IPS-NIHi7 (cell line): ENCODE data around the gene TES.
"Not testable (repeated sequence)": the region's sequence is repeated elsewhere in the genome, so short reads cannot be mapped to it uniquely, and the experiment has no call there.

ENCODE experiments used
- DNase-seq: peaks from one replicate; pipeline ENCODE4 v3.0.0; 2012; ENCODE audit warnings: mixed read lengths; ENCODE audit errors: extremely low spot score

Gene TES, protein sequence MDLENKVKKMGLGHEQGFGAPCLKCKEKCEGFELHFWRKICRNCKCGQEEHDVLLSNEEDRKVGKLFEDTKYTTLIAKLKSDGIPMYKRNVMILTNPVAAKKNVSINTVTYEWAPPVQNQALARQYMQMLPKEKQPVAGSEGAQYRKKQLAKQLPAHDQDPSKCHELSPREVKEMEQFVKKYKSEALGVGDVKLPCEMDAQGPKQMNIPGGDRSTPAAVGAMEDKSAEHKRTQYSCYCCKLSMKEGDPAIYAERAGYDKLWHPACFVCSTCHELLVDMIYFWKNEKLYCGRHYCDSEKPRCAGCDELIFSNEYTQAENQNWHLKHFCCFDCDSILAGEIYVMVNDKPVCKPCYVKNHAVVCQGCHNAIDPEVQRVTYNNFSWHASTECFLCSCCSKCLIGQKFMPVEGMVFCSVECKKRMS

GRCh38 chr7:116210345-116211005 is at the start of gene TES:
TES (plus strand) TSS chr7:116210539; CDS start chr7:116210708, 169 bp downstream.
- DNase-seq: peak; percentile 93

GRCh38 chr7:116161728-116162127 is 48.6 kb upstream of the TES start:
- peak; percentile 56 for DNase-seq

GRCh38 chr7:116162254-116162653 is 48.1 kb upstream of the TES start:
- no peak for DNase-seq

- DNase-seq: no peak
These were observed 47.3 kb upstream of the TES start for GRCh38 chr7:116162992-116163391.

DNA sequence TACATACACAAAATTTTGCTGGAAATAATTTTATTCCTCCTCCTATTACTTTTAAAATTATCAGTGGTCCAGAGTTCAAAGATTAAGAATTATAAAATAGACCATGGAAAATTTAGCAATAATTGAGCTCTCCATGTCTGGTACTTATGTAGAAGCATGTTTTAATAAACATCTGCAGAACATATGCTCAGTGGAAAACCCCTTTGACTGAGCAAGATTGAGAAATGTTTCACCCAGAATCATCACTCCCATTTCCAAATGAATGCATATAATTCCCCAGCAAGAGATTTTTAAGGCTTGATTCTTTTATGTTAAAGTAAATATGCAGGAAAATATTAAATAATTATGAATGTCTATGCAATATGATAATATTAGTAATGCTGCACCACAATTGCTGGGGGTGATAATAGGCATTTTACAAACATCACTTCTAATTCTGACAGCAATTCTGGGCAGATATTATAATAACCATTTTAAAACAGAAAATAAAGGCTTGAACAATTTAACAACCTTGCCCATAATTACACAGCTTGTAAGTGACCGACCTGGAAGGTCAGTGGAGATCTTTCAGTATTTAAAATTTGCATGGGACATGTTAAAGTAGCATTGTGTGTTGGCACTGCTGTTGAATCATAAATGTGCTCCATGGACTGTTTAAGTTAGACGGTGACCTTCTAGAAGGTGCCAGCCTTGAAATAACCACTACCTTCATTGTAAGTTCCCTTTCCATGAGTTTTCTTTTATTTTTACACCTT is 45.6 kb upstream of the TES start:
- DNase-seq: no peak

- no peak for DNase-seq
These were observed 44.6 kb upstream of the TES start for GRCh38 chr7:116165717-116166116.

GRCh38 chr7:116166156-116166555 is 44.2 kb upstream of the TES start:
- DNase-seq: no peak

DNA sequence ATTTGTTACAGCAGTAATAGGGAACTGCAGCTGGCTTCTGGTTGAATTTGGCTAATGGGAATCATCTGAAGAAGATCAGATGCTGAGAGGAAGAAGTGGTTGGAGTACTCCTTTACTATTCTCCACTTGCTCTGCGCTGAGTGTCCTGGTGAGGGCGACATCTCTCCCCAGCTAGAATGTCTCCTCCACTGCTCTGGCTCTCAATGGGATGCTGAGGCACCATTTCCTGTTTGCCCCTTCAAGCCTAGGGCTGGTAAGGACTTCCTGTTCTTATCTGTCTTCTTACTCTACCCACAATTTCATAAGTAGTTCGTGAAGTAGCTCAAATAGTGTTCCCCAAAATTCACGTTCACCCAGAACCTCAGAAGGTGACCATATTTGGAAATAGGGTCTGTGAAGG is 43.2 kb upstream of the TES start:
- DNase-seq: peak; percentile 24

- DNase-seq: no peak
These were observed 41.3 kb upstream of the TES start for GRCh38 chr7:116169060-116169459.

GRCh38 chr7:116170180-116170579 is 40.2 kb upstream of the TES start:
- no peak for DNase-seq

- DNase-seq: no peak
These were observed 39.2 kb upstream of the TES start for GRCh38 chr7:116171094-116171493.

DNA sequence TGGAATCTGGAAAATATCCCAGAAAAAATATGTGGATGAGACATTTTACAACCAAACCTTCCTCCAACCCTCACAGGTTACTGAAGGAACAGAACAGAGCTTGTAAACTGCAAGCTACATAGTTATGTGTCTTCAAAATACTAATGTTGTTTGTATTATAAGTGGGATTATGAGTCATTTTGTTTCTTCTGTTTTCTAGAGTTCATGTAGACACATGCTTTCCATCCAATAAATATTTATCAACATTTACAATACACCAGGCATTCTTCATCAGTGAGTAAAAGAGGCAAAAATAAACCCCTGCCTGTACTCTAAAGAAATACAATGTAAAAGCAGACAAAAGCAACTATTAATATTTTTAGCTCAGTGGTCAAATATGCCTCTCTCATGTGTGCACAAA is 38.0 kb upstream of the TES start:
- no peak for DNase-seq

DNA sequence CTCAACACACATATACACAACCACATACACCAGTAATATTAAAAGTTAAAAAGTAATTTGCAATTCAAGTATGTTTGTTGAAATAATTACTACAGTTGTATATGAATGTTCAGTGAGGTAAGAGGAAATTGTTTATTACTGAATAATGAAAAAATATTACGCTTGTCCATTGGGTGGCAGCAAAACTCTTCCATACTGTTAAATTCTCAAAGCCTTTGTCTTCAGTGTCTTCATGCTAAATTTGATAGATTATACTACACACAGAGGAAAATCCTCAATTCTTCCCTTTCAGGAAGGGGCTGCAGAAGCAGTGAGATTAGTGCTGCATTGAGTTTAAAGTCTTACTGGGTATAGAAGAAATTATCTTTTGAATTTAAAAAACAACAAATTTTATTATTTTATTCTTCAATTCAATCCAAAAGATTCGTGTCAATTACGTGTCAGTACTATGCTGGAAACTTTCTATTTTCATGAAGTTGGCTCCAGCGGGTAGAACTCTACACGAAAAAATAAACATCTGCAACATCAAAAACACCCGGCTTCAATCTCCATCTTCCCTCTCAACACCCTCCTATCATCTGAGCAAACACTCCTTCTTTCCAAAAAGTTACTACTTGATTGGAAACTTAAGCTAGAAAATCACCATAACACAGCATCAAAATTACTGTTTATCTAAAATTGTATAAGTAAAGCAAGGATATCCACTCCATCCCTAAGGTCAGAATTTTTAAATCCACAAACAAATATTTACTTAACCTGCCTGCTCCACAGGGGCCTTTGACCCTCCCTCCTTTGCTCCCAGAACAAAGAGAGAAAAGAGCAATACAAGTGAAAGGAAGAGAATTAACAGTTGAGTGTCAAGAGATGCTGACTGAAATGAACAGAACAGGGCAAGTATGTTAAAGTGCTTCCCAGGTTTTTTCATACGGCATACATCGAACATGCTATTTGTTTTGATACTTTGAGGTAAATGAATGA is 37.0 kb upstream of the TES start:
- no peak for DNase-seq

DNA sequence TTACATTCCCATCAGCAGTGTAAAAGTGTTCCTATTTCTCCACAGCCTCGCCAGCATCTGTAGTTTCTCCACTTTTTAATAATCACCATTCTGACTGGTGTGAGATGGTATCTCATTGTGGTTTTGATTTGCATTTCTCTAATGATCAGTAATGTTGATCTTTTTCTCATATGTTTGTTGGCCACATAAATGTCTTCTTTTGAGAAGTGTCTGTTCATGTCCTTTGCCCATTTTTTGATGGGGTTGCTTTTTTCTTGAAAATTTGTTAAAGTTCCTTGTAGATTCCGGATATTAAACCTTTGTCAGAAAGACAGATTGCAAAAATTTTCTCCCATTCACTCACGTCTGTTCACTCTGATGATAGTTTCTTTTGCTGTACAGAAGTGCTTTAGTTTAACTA is 35.2 kb upstream of the TES start:
- DNase-seq: not testable (repeated sequence)

- DNase-seq: no peak
These were observed 34.1 kb upstream of the TES start for GRCh38 chr7:116176226-116176625.

DNA sequence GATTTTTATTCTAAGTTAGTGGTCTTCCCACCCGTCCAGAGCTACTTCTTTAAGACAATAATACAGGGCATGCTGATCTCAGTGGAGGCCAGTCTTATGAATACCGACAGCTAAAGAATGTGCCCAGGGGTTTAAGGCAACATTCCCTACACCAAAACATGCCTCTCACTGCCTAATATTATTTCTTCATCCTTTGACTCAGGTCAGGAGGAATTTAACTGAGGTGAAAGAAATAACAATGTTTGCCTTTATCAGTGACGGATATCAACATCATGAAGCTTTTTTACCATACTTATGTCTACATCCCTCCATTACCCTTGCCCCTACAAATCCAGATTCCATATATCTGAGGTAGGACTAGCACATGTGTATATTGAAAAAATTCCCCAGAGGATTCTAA is 33.3 kb upstream of the TES start:
- no peak for DNase-seq

DNA sequence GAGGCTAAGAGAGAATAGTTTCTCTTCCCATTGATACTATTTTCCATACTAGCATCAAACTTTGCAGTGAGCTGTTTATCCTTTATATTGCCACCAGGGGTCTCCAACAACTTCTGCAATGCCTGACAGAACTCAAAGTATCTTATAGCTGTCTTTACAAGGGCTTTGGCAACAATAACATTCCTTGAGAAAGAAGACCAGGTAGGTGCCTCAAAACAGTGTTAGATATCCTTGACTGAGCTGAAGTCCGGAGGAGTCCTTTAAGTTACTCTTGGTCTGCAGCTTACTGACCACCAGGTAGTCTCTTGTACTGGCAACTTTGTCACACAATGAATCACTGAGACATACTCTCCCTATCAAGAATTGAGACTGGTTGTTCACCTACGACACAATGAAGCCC is 30.0 kb upstream of the TES start:
- peak; percentile 57 for DNase-seq

GRCh38 chr7:116182023-116182422 is 28.3 kb upstream of the TES start:
- no peak for DNase-seq

- no peak for DNase-seq
These were observed 24.9 kb upstream of the TES start for GRCh38 chr7:116185450-116185849.

DNA sequence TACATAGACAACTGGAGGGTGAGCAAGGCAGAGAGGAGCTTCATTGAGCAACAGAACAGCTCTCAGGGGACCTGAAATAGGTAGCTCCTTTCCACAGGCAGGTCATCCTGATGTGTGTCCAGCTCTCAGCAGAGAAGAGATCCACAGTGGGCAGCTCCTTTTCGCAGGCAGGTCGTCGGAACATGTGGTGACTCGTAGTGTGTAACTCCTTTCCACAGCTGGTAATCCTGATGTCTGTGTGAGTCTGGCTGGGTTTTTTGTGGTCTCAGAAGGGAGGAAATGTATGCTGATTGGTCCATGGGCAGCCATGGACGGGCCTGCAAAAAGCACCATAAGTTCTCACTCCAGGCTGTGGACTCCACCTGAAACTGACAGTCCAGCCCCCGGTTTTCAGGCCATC is 24.4 kb upstream of the TES start:
- no peak for DNase-seq

- DNase-seq: no peak
These were observed 22.9 kb upstream of the TES start for GRCh38 chr7:116187400-116187799.
